DMS53 (cell line): ENCODE results near the gene PITX3.
"Not testable (repeated sequence)": the region's sequence is repeated elsewhere in the genome, so short reads cannot be mapped to it uniquely, and the experiment has no call there.

Experiments used
- DNase-seq: peaks from one replicate; lab custom pipeline; 2025; lab: John Stamatoyannopoulos, UW

The PITX3 gene

DNA sequence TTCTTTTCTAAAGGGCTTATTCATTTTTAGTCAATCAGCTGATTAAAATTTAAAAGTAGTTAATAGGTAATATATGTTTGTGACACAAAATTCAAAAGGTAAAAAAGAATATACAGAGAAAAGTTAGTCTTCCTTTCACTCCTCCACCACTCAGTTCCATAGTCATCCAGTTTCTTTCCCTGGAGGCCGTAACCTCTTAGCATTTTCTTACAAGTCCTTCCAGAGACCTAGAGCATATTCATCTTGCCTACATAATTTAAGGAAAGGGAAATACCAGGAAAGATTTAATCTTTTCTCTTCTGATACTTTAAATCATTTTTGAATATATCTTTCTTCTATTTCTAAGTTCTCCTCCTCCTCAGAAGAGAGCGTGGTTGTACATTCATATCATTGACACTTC lies 14.1 kb upstream of the PITX3 start:
- no peak for DNase-seq

DNA sequence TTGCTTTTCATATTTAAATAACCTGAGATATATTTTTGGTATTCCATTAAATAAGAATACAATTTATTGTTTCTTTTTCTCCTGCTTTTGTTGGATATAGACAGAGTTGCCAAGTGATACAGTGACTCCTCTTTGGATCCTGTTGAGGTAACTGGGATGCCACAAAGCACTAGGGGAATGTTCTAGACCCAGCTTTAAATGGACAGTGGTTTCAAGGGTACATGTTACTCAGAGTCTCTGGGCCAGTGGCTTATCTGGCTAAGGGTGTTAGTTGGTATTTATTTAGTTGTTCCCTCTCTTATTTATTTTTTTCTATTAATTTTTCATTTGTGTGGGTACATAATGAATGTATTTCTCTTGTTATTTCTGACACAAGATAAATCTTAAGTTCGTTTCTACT lies 13.1 kb upstream of the PITX3 start:
- DNase-seq = no peak

DNA sequence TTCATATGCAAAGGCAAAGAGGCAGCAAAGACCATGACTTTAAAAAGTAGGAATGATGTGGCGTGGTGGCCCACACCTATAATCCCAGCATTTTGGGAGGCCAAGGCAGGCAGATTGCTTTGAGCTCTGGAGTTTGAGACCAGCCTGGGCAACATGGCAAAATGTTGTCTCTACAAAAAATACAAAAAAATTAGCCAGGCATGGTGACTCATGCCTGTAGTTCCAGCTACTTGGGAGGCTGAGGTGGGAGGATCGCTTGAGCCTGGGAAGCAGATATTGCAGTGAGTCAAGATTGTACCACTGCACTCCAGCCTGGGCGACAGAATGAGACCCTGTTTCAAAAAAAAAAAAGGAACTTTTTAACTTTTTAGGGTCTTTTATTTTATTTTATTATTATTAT lies 11.2 kb upstream of the PITX3 start:
- not testable (repeated sequence) for DNase-seq

DNA sequence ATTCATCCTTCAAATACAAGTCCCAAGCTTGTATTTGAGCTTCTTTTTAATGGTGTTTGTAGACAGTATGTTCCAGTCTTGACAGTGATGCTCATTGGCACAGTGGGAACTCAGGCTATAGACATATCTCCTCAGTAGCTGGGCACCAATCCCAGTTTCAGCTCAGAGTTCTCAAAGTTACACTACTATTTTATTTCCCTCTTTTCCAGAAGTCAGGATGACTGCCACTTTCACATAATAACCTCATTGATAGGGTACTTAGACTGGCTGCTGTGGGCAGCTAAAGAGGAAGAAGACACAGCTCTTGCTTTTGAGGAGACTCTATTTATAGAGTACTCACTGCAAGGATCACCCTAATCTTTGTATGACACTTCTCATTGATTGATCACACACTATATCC lies 6.4 kb upstream of the PITX3 start:
- DNase-seq = no peak

DNA sequence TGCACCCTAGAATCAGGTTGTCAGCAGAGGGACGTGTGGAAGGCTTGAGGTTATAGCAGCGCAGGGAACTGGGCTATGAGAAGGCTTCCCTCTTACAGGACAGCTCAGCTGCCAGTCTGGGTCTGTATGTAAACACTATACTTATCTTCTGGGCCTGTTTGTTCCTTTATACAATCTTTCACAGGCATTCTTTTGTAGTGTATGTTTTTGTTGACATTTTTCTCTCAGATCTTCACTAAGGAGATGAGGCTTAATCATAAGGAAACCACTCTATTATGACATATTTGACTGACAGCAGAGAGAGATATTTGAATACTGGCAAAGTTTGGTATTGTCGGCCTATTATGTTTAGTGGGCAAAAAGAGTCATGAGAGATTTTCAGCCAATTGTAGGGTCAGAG lies 4.9 kb upstream of the PITX3 start:
- DNase-seq = peak; percentile 36

DNA sequence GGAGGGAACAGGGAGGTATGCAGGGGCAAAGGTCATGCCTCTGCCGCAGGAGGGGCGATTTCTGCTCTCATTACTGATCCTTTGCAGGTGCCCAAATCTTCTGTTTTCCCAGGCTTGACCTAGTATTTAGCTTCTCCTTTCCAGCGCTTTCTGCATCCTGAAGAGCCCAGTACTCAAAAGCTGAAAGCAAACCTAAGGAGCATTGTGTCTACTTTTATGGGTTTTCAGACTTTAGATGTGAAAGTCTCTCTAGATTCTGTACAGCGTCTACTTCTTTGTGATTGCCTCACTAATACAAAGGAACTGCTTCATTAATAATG lies 4.6 kb upstream of the PITX3 start:
- DNase-seq = no peak

DNA sequence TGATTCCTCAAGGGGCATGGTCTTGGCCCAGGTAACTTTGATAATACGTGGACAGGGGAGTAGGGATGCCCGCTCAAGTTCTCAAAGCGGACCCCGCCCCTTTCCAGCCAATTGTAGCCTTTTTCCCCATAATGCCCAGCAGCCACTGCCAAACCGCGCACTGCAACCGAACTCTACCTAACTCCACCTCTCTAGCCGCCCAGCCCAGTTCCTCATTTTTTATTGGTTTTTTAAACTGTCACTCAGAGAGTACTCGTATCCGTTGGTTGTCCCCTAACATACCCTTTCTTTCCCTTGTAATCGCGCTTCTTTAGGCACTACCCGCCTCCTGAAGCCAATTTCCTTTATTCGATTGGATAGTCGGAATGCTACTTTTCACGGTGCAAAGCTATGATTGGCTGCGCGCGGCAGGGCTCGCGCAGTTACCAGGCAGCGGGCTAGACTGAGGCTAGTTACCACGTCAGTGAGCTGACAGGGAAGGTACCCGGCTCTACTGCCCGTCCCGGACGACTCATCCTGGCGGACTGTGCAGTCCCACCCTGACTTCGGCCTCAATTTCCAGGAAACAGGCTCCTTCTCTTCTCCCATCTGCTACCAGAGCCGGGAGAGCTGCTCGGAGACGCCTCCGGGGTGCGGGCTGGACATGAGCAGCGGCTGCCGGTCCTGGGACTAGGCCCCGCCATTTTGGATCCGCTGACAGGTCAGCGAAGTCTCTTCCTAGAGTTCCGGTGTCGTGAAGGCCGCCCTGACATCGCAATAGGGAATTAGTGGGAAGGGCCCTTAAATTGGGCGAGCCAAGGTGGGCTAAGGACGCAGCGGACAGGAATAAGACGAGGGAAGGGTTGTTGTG lies 4.0 kb upstream of the PITX3 start, which contains the start of gene GBF1:
TSS of gene GBF1 (plus strand) at position 451 of the 850 bp plus-strand sequence. CDS start 13,407 bp downstream, outside the sequence.
- peak; percentile 100 for DNase-seq

DNA sequence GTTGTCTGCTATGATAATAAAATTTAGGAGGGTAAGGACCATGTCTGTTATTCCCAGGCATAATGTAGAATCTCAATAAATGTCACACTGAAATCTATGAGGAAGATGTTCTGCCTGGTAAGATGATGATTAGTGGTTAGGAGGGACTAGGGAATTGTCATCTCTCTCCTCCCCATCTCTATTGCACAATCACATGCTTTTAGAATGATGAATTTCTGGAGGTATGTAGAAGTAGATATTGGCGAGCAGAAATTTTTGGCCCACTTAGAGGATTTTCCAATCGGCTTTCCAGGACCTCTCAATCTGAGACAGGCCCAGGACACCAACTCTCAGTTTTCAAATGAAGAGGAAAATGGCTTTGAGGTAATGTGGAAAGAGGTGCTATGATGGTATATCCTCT lies 2.0 kb upstream of the PITX3 start:
- no peak for DNase-seq

DNA sequence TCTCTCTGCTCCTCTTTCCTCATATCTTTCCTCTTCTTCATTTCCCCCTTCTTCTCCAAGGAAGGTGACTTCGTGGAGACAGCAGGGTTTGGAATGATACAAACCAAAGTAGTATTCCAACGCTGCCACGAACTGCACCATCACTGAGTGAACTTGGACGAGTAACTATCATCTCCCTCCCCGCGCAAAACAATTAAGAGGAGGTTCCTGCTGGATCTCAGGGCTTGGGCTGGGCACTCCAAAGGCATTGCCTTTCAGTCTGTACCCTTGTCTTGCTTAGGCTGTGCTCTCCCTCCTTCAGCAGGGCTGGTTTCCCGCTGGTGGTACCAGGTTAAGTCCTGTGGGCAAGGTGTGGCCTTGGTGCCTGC lies 790 bp upstream of the PITX3 start:
- DNase-seq = peak; percentile 45

DNA sequence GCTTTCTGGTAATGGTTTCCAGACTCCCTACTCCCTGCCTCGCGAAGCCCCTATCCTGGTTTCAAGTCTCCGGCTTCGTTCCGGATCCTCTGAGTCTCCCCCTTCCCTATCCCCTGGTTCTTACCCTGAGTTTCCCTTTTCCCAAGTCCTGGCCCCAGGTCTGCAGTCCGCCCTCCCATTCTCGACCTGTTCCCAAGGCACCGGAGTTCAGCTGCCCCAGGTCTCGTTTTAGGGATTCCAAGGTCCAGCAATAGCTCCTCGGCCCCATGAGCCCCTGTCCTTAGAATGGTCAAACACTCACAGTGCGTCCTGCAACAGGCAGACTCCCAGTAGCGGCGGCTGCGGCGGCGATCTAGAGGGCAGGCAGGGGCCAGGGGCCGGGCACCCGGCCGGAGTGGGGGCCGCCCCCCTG lies 274 bp downstream of the PITX3 start:
- no peak for DNase-seq

DNA sequence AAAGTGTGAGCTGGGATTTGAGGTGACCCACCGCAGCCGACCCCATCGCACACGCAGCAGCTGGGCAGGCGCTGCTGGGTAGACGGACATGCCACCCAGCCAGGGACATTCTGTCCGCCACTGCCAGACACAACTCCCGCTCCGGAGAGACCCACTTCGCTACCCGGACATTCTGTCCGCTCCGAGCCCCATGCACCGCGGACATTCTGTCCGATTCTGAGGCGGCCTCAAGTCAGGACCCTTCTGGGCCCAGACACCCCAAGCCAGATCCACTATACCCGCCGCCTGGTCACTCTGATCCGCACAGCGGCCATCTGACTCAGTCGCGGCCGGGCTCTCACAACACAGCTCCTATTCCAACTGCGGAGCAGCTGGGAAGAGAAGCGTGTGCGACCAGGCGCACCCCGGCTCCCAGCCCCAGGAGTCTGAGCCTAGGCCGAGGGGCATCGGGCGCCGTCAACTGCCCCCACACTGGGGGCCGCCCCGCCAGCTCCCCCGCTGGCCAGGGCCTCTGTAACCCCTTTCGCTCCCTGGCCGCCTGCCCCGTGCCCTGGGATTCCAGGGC lies 763 bp downstream of the PITX3 start:
- no peak for DNase-seq

DNA sequence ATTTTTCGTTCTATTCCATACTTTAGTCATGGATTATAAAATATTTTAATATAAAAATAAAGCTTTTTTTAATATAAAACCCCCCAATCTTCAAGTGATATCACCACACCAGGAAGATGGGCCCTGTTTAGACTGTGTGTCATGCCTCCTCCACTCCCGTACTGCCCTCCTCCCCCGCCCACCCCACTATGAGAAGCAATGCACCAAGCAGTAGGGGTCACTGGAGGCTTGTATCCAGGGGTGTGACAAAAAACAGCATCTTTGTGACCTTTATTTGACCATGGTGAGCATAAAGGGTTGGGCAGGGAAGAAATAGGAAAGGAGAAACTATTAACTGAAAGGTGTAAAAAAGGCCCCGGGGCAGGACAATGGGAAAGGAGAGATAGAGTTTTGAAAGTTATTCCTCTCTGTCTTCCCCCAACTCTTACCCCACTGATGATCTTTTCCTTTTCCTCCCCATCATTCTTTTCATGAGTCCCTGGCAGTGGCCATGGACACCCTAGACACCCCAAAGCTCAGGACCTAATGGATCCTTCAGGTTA lies 3.5 kb downstream of the PITX3 start:
- DNase-seq = no peak

DNA sequence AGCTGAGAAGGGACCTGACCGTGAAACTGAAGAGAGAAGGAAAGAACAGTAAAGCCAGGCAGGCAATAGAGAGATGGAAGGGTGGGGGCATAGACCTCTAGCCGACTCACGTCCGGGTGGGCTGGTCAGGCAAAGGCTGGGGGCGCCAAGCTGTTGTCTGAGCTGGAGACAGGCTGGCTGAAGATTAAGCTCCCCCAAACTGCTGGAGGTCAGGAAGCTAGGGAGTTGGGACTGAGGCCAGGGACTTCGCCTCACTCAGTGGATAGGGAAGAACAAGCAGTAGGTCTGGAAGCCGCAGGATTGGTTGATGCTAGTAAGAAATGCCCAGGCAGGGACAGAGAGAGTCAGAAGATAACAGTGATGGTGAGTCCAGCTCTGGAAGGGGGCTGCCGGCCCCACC lies 5.3 kb downstream of the PITX3 start:
- no peak for DNase-seq

DNA sequence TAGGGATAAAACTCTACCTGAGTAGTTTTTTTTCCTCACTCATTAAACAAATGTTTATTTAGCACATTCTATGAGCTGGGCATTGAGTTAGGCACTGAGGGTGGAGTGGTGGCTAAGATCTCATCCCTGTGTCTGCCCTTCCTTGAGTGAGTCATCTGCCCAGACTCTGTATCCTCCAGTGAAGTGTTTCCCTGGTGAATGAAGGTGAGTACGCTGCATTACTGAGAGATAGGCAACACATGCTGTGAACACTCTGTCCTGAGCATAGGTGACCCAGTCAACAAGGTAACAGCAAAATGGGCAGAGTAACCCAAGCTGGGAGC lies 5.8 kb downstream of the PITX3 start:
- peak; percentile 83 for DNase-seq

DNA sequence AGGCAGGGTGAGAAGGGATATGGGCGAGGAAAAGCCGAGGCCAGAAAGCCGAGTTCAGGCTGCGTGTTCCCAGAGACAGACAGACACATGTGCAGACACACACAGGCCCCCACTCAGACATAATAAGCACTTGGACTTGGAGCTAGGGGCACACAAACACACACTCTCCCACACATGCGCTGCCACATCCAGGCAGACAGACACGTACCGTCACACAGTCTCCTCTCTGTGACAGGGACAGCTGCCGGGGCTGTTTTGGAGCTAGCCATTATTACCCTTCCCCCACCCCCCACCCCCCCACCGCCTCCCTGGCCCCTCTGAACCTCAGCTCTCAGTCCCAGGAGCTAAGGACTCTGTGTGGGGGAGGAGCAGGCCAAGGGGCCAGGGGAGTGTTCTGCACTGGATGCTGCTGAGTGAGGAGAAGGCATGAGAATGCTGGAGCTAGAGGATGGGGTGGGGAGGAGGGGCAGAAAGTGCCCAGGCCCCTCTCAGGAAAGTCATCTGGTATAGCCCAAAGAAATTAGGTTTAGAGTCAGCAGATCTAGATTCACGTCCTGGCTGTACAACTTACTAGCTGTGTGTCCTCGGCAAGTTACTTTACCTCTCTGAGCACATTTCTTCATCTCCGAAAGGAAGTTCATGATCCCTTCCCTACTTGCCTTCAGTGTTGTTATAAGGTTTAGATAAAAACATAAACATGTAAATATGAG lies 6.3 kb downstream of the PITX3 start:
- DNase-seq = no peak

DNA sequence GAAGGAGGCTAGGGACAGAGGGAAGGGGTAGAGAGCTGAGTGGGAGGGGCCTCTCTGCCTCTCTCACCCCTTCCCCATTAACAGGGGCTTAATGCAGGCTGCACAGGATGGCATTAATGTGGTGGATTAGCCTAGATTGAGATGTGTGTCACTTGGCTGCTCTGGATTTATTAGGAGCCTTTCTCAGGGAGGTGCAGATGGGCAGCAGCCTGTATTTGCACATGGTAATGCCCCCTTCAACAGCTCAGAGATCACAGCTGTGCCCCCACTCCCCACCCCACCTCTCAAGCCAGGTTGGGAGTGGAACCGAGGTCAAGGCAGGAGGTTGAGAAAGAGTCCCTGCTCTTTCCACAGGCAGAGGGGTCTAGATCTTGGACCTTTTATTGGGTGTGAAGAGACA lies 7.3 kb downstream of the PITX3 start:
- no peak for DNase-seq

DNA sequence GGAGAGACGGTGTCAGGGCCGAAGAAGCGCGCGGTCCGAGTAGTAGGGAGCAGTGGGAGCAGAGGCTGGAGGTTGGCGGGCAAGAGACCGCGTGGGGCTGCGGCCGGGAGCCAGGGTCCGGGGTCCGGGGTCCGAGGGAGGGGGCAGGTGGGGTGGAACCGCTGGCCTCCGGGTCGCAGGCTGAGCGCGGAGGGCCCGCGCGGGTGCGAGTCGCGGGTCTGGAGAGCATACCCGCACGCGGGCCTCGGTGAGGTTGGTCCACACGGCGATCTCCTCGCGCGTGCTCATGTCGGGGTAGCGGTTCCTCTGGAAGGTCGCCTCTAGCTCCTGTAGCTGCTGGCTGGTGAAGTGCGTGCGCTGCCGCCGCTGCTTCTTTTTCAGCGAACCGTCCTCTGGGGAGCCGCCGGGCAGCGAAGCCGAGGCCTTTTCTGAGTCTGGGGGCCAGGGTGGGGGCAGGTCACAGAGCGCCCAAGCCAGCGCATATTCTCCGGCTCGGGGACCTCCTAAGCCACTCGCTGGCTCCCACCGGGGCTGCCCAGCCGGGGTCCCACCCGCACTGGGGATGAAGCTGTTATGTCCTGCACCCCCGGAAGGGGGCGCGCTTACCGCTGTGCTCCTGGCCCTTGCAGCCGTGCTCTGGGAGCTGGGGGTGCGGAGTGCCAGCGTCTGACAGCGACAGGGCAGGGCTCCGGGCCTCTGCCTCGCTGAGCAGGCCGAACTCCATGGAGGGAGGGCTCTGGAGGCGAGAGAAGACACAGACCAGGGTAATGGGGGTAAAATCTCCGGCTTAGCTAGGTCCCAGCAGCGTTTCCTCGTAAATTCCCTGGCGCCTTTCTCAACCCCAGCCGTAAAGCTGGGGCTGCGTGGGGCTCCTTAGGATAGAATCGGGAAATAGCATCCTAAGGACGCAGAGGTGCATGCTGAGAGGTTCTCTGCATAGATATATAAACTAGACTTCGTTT lies 9.7 kb downstream of the PITX3 start:
- peak; percentile 85 for DNase-seq

DNA sequence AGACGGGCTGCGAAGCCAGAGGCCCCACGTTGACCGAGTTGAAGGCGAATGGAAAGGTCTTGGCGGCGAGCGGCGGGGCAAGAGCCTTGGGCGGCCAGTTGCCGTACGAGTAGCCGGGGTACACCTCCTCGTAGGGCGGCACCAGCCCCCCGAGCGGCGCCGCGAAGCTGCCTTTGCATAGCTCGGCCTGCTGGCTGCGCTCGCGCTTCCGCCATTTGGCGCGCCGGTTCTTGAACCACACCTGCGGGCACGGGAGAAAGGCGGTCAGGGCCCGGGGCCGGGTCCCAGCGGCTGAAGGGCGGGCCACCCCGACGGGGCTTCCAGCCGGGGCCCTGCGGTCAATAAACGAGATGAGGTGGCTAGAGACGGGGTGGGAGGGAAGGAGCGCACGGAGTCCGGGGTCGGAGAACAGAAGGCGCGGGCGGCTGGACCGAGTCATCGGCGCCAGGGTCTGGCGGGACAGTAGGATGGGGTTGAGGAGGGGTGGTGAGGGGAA lies 10.4 kb downstream of the PITX3 start:
- peak; percentile 84 for DNase-seq

DNA sequence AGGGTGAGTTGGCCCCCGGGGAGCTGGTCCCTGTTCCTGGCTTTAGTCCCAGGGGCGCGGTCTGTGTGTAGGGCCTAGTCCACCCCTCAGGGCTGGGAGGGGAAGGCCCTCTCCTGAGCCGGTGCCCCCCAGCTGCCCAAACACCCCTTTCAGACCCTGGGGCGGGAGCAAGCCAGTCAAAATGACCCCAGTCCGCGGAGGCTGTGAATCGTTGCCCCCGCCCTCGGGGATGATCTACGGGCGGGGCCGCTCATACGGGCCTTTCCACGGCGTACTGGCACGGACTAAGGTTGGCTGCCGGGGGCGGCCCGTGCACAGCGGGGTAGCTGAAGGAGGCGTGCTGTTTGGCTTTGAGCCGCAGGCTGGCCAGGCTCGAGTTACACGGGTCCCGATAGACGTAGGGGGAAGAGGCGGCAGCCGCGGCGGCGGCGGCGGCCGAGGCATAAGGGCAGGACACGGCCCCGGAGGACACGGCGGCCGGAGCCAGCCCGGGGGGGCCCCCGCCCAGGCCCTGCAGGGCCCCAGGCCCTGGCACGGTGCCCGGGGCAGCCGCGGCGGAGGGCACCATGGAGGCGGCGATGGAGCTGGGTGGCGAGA lies 10.9 kb downstream of the PITX3 start:
- peak; percentile 94 for DNase-seq

DNA sequence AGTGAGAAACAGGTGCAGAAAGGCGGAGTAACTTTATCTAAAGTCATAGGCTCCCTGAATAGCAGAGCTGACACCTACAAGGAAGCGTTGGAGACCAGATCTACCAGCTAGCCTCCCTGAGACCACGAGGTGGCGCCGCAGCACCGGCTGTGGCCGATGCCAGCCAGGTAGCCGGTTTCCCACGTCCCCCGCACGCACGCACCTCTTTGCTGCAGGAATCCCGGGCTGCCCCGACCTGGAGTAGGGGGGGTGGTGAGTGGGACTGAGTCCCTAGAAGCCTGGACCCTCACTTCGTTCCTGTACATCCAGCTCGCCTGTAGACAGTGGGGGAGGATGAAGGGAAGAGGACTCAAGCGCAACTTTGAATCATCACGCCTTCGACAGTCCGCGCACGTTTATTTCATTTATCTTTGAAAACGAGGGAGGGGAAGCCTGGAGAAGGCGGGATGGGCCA lies 11.5 kb downstream of the PITX3 start:
- DNase-seq = peak; percentile 95

DNA sequence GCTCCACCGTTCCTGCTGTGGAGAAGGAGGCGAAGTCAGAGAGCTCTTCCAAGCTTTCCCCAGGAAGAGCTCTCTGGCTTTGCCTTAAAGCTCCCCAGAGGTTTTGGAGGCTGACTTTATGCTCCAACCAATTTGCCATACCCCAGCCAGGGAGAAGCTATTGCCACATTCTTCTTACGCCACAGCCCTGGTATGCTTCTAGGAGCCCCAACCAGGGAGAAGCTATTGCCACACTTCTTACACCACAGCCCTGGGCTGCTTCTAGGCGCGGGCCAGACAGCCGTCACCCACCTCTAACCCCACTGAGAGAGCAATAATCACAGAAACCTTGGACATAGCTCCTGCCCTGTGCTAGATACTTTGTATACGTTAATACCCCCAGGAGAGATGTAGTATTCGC lies 14.3 kb downstream of the PITX3 start:
- no peak for DNase-seq
